Fibroblast of gingiva (primary cell): ENCODE data around the gene APBA2.

Experiments used
- DNase-seq: peaks from one replicate; pipeline ENCODE4 v3.0.0-alpha.2; 2011; ENCODE audit warnings: low read depth

APBA2 gene

GRCh38 chr15:29133791-29134190, 248.0 kb downstream of the APBA2 start:
- DNase-seq: no peak

- DNase-seq: no peak
Measured at GRCh38 chr15:29134239-29134638, 248.5 kb downstream of the APBA2 start.

DNA sequence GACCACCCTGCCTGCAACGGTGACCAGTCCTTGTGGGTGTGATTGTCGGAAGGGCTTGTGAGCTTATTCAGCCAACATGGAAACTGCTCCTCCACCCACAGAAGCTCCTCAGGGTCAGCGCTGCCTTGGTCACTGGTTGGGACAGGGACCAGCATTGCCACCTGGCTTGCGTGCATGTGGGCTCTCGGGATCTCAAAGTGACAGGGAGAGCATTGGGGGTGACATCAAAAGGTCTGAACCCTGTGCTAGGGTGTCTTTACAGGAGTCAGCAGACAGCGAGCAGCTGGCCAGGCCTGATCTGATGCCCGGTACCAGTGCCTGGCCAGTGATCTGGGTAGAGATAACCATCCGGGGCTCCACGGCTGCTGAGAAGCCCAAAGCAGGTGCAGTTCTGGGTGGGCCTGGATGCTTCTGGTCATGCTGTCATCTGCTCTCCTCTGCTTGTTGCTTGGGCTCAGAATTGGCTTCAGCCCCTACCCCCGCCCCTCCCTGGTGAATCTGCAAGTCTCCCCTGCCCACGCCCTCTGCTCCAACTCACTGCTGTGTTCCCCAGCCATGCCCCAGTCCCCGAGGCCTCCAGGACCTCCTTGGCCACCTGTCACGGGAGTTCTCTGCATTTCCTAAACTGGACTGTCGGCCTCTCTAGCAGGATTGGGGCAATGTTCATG, 249.0 kb downstream of the APBA2 start:
- DNase-seq: no peak

DNA sequence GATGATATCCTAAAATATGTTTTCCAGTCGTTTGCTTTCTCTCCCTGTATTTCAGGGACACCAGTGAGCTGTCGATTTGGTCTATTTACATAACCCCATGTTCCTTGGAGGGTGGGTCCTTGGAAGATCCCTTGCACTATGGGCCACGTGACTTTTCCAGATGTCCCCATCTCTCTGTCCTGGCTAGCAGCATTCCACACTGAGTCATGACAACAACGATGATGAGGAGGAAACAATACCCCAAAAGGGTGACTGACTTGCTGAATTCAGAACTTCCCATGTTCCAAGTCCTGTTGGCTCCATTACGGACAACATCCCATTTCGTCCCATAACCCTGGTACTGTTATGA, 249.5 kb downstream of the APBA2 start:
- DNase-seq: no peak

DNA sequence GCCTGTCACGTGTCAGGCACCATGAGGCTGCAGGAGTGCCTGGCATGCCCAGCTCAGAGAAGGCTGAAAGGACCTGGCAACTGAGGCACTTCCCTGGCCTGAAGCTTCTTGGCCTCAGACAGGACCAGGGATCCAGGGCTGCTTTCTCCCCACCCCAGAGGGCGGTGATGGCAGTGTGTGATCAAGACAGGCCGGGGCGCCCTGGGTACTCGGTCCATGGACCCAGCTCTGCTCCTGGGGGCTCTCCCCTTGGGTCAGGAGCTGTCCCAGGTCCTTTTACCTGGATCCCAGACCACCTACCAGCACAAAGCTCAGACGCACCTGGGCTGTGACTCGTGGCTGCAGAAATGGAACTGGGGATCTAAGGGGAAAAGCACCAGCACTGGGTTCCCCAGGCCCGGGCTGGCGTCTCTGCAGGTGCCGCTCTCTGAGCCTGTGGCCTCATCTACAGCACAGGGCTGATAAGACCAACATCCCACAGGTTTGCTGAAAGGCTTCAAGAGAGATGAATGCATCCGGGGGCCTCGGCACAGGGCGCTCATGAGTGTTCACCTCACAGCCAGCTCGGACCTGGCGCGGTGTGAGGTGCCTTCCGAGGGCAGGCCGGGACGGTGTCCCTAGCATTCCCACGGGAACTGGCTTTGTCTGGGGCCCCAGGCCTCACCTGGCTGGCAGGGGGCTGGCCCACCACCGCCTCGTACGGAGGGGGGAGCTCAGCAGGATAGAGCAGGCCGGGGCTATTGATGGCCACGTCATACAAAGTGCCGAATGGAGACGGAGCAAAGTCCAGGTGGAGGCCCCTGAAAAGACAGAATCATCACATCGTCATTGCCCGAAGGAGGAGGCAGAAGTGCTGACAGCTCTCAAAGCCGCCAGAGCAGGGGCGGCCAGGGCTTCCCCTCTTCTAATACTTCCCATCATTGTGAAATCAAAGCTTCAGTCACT, 250.2 kb downstream of the APBA2 start:
- DNase-seq: no peak

DNA sequence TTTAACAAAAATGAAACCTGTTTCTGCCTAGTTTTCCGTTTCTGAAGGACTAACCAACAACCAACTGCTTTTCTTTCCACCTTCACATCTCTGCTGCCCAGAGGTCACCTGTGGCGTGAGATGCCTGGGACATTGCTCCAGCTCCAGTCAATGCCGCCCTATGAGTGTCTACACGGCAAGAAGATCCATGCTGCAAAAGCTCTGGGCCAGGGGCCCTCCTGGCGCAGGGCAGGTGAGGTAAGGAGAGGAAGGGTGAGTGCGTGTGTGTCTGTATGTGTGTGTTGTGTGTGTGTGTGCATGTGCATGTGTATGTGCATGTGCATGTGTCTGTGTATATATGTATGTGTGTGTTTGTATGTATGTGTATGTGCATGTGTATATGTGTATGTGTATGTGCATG, 252.5 kb downstream of the APBA2 start:
- no peak for DNase-seq

- no peak for DNase-seq
Measured at GRCh38 chr15:29139072-29139471, 253.3 kb downstream of the APBA2 start.

GRCh38 chr15:29139540-29140459, 254.0 kb downstream of the APBA2 start:
- no peak for DNase-seq

- DNase-seq: no peak
Measured at GRCh38 chr15:29140475-29141307, 254.9 kb downstream of the APBA2 start.

DNA sequence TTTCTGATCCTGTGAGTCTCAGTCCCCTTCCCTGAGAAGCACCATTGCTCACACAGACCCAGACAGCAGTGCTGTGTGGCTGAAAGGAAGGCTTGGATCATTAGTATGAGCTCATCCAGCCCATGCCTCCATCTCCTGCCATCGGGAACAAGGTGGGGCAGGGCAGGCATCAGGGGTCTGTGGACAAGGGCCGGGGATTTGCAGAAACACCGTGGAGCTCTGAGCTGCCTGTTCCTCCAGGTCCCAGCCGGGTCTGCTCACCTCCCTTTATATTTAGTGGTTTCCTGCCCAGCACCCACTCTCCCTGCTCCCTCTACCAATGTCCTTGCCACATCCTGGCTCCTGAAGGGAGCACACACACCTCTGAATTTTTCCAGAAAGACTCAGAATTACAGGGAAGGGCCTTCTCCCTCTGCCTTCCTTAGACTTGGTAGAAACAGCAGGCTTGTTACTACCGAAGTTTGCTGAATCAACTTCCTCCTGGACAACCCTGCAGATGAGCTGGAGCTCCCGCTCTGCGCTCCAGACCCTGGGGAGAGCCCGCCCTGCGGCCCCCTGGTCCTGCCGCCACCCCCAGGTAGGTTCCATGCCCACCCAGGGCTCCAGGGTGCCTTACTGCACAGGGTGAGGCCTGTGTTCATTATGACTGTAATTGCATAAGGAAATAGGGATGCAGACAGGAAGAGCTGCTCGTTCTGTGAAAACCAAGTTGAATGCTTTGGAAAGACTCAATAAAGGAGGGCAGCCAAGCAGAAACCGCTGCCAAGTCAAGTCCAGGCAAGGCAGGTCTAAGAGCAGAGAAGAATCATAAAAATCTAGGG, 255.7 kb downstream of the APBA2 start:
- no peak for DNase-seq

DNA sequence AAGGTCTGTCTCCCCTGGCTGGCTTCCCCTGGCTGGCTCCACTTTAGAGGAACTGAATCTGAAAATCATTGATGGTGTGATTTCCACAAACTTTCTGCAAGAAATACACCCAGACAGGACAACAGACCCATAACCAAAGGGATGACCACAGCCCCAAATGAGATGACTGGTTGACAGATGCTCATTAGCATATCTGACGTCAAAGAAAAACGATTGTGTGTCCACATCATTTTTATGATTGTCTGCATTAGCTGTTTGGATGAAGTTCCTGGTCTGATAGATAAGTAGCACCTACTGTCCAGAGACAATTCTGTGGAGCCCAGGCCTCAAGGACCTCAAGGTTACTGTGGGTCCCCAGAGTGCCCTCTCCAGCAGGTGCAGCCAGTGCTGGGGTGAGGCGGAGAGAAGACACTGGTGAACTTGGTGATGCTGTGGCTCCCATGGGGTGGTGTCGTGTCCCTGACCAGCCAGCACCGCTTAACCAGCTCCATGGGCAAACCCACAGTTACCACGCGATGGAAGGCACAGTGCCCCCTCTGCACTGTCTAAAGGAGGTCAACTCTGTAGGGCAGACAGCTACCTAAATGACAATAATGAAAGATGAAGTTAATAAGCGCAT, 256.5 kb downstream of the APBA2 start:
- no peak for DNase-seq

DNA sequence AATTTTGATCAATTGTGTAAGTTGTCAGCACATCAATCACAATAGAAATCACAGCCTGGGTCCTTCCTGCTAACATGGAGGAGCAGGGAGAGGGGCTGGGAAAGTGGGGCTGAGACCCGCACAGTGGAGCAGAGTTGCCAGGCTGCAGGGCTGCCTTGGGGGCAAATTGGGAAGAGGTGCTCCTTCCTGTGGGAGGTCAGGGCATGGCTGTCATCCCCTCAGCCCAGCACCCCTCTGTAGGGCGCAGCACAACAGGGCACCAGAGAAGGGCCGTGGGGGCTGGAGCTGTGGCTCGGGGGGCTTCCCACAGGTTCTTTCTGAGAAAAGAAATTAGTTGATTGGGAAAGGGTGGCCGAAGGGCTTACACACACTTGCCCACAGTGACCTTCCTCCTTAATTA, 257.5 kb downstream of the APBA2 start:
- no peak for DNase-seq

GRCh38 chr15:29143909-29144635, 258.3 kb downstream of the APBA2 start:
- no peak for DNase-seq

DNA sequence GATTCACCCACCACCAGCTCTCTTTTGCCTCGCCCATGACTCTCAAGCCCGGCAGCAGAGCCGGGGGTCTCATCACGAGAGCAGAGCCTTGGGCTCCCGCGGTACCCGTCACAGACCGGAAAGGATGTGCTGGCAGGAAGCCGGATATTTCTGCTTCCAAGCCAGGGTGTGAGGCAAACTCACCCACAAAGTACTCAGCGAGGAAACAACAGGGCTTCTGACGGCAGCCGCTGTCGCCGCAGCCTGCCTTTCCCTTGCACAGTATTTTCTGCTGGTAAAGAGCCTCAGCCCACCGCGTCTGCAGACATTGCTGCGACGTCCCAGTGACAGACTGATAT, 263.9 kb downstream of the APBA2 start:
- DNase-seq: no peak

DNA sequence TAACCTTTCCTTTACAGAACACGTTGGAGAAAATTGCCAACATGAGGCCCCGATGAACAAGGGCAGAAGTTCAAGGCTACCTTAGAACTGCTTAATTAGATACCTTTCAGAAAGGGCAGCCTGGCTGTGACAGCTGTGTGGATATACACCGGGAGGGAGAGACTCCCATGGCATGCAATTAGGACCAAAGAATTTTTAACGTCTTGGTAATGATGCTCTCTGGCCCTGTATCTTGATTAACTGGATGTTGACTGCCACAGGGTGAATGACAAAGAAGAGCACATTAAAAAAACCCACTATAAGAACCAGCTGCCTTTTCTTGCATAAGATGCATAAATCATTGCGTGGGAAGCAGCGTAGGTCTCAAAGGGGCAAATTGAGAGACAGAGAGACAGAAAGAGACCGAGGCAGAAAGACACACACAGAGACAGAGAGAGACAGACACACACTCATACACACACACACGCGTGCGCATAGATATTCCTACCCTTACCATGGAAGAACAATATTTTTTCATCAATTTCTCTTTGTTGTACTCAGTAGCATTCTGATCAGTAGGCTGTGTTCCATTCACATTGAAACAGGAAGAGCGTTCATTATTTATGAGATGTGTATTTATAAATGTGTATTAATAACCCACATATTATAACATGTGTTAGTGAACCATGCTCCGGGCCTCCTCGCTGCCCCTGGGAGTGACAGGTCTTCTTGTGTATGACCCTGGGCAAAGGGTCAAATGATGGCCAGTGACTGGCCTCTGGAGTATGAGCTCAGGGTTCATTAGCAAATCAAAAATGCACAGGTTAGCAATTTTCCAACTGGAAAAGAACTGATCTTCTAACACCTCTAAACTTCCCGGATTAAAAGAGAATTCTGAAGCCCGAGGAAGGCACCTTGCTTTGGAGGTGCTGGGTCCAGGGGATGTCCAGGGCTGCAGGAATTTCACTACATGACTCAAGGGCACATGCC, 265.0 kb downstream of the APBA2 start:
- DNase-seq: no peak

GRCh38 chr15:29151484-29151857, 265.7 kb downstream of the APBA2 start:
- DNase-seq: no peak

- no peak for DNase-seq
Measured at GRCh38 chr15:29156521-29156920, 270.7 kb downstream of the APBA2 start.

- no peak for DNase-seq
Measured at GRCh38 chr15:29159771-29160455, 274.1 kb downstream of the APBA2 start.
